HepG2 (cell line): Measurements from ENCODE around the gene PLCL2. TPM values are rescaled to one million over a fixed set of nuclear protein-coding genes. Genes with fewer than 3 reads are reported as not detected.

ENCODE experiments used
- ATAC-seq: fragments of 200-7000 bp; cut with Tn5 transposase; 3 replicates; pipeline ENCODE4 v1.9.1; 2020; ENCODE audit warnings: mild to moderate bottlenecking, moderate library complexity
- BruUV-seq: library from RNA; stranded (reverse); fragments of 400-500 nt; replicated peaks from 2 replicates; lab custom pipeline; 2021; lab: Mats Ljungman, UMichigan
- CTCF ChIA-PET: fragments of 300-600 bp; formaldehyde crosslinking; extraction: SDS; loops from one replicate; lab custom pipeline; 2021; ENCODE audit warnings: low total read pairs, inconsistent platforms, low intra/inter-chr PET ratio; lab: Yijun Ruan, JAX
- POLR2A ChIA-PET: fragments of 350-600 bp; sonication (Branson Sonifier 250); formaldehyde crosslinking; loops from one replicate; lab custom pipeline; 2020; ENCODE audit warnings: antibody characterized with exemption, inconsistent platforms; lab: Yijun Ruan, JAX
- DNase-seq: peaks from one replicate; pipeline ENCODE4 v3.0.0-alpha.2; 2015; ENCODE audit warnings: low spot score
- FAIRE-seq: peaks from 3 replicates; lab custom pipeline; 2011; peaks lifted over from hg19 to GRCh38; lab: Jason Lieb, UNC
- H2AFZ ChIP-seq: one replicate; pipeline ENCODE4 v1.6.1; 2011; ENCODE audit warnings: low read length, inconsistent platforms
- H3K27ac ChIP-seq: fragments of 300-600 bp; 3 replicates; pipeline ENCODE4 v1.8.0; 2011; ENCODE audit warnings: mixed run types, mild to moderate bottlenecking, mixed read lengths, low read length, inconsistent platforms; ENCODE audit not compliant: insufficient read depth; ENCODE audit errors: extremely low read length
- H3K27me3 ChIP-seq, 2 experiments: fragments of 200-600 bp in 1 of 2; 2 replicates in 1 of 2; 3 replicates in 1 of 2; pipeline versions ENCODE4 v1.6.0 to v1.8.0; 2011; ENCODE audit warnings: low read length in 2 of 2, mild to moderate bottlenecking in 2 of 2, moderate library complexity in 2 of 2, inconsistent platforms in 1 of 2; ENCODE audit not compliant: insufficient read depth in 2 of 2, control insufficient read depth in 1 of 2
- H3K36me3 ChIP-seq, 2 experiments: fragments of 200-600 bp in 1 of 2; replicated peaks in 1 of 2; 2 replicates in 1 of 2; 3 replicates in 1 of 2; pipeline versions ENCODE4 v1.5.1 to v1.8.0; 2011; ENCODE audit warnings: low read length in 2 of 2, inconsistent platforms in 1 of 2; ENCODE audit not compliant: insufficient read depth in 2 of 2, control insufficient read depth in 1 of 2
- H3K4me1 ChIP-seq: 2 replicates; pipeline ENCODE4 v1.5.1; 2012; ENCODE audit warnings: low read length, inconsistent platforms; ENCODE audit not compliant: insufficient read depth
- H3K4me2 ChIP-seq: 2 replicates; pipeline ENCODE4 v1.6.0; 2011; ENCODE audit warnings: low read depth, low read length, inconsistent platforms
- H3K4me3 ChIP-seq, 3 experiments: fragments of 200-600 bp in 1 of 3; sonication (generic), shearing (Covaris generic) in 1 of 3; replicated peaks in 1 of 3; 2 replicates each; pipeline ENCODE4 v1.5.1; 2011 to 2016; ENCODE audit warnings: low read length in 3 of 3, inconsistent platforms in 2 of 3, low read depth in 2 of 3, mild to moderate bottlenecking in 2 of 3, control low read depth in 1 of 3, mixed read lengths in 1 of 3; ENCODE audit not compliant: insufficient read depth in 1 of 3
- H3K79me2 ChIP-seq: one replicate; pipeline ENCODE4 v1.6.1; 2011; ENCODE audit warnings: low read length, inconsistent platforms; ENCODE audit not compliant: insufficient read depth
- H3K9ac ChIP-seq: 2 replicates; pipeline ENCODE4 v1.6.0; 2011; ENCODE audit warnings: mild to moderate bottlenecking, low read depth, low read length, inconsistent platforms; ENCODE audit not compliant: insufficient read depth
- H3K9me3 ChIP-seq: 2 replicates; pipeline ENCODE4 v1.5.1; 2012; ENCODE audit warnings: mild to moderate bottlenecking, low read length
- H4K20me1 ChIP-seq: 2 replicates; pipeline ENCODE4 v1.6.0; 2011; ENCODE audit warnings: inconsistent platforms, mild to moderate bottlenecking, low read length, moderate library complexity; ENCODE audit not compliant: insufficient read depth
- HMGA1 ChIP-seq: sonication (generic); formaldehyde crosslinking; conservative IDR thresholded peaks from 2 replicates; pipeline ENCODE4 v1.4.0; 2020; ENCODE audit warnings: missing genetic modification reagents
- TBL1XR1 ChIP-seq: fragments of 150-350 bp; IDR thresholded peaks from 2 replicates; pipeline ENCODE4 v1.6.1; 2014; ENCODE audit warnings: borderline replicate concordance, low read length; ENCODE audit not compliant: partially characterized antibody
- ZNF17 ChIP-seq: sonication (generic); formaldehyde crosslinking; IDR thresholded peaks from 2 replicates; pipeline ENCODE4 v1.5.0; 2020; ENCODE audit warnings: mild to moderate bottlenecking, missing genetic modification reagents
- ZNF780A ChIP-seq: sonication (generic); formaldehyde crosslinking; IDR thresholded peaks from 2 replicates; pipeline ENCODE4 v1.8.0; 2022; ENCODE audit warnings: mild to moderate bottlenecking, missing genetic modification reagents, moderate library complexity
- ZNF782 ChIP-seq: sonication (generic); formaldehyde crosslinking; IDR thresholded peaks from 2 replicates; pipeline ENCODE4 v1.4.0; 2020; ENCODE audit warnings: missing genetic modification reagents, mild to moderate bottlenecking, borderline replicate concordance
- ZSCAN21 ChIP-seq: sonication (generic); formaldehyde crosslinking; IDR thresholded peaks from 2 replicates; pipeline ENCODE4 v1.8.0; 2022; ENCODE audit warnings: mild to moderate bottlenecking, missing genetic modification reagents, moderate library complexity, borderline replicate concordance
- WGBS: methylation state at CpG from one replicate; pipeline ENCODE4 v1.1.6; 2017; ENCODE audit warnings: low lambda C conversion rate; 5-methylcytosine and 5-hydroxymethylcytosine counted together
- in situ Hi-C: cut with HindIII; loops from 2 replicates; pipeline ENCODE4 v1.10.0; 2017; ENCODE audit warnings: low pct_unique_long_range_greater_than_20kb; ENCODE audit not compliant: extremely low pct_ligation_motif_present
- intact Hi-C: fragments of 100-400 bp; cut with micrococcal nuclease; formaldehyde crosslinking; loops from one replicate; pipeline ENCODE4 v1.10.0; 2022; ENCODE audit not compliant: unreplicated experiment
- polyA plus RNA-seq, 8 experiments: library from polyadenylated mRNA; depleted of rRNA in 3 of 8; stranded (reverse) in 7 of 8; unstranded in 1 of 8; fragments of >200 nt; fragmentation: Illumina TruSeq in 4 of 8; extraction: Trizol in 4 of 8; gene quantifications; 2 replicates each; pipeline versions ENCODE4 v1.2.1 to v1.2.3, GENCODE V29; 2011 to 2016; ENCODE audit warnings: low read depth in 4 of 8, missing spikeins in 1 of 8, mixed read lengths in 1 of 8; ENCODE audit not compliant: insufficient read depth in 1 of 8
- total RNA-seq, 5 experiments: library from RNA; depleted of rRNA; stranded (reverse); fragments of >200 nt; fragmentation: Illumina TruSeq; extraction: Trizol; gene quantifications; 2 replicates each; pipeline ENCODE4 v1.2.3, GENCODE V29; 2016; ENCODE audit warnings: low read depth in 1 of 5
- TF ChIP-seq, protein P1 (sequence below): sonication (generic); formaldehyde crosslinking; IDR thresholded peaks from 2 replicates; pipeline ENCODE4 v1.4.0; 2020; ENCODE audit warnings: missing genetic modification reagents, borderline replicate concordance
- TF ChIP-seq, protein P2 (sequence below): IDR thresholded peaks from 2 replicates; pipeline ENCODE4 v1.6.1; 2018; ENCODE audit warnings: missing genetic modification reagents

PLCL2 gene
- total and polyA plus RNA-seq, 2 of the 13 experiments (the other 11 are each of a cell fraction or from before 2014, with no cell fraction given), result not detected

DNA sequence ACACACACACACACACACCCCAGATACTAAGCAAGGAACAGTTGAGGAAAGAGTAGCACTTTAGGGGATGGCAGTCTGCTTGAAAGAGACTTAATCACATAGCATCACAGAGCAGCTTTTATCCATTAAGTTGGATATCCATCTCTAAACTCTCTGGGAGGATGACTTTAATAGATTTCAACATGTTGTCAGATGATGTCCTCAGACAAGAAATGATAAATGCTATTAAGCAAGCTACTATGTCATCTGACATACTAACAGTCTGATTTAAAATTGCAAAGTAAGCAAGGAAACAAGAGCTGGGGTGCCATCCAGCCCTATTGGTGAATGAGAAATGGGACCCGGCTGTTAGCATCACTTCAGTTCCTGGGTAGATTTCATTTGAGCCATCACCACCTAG lies 136.9 kb downstream of the PLCL2 start:
- ChIA-PET CTCF (no interaction called here), POLR2A (no interaction called here)
- Histone ChIP-seq H3K9ac (no peak overlapping the region), H3K4me1 (no peaks in the 10 kb centered on the region), H3K27me3 (no peaks in the 10 kb centered on the region), H3K4me2 (no peak overlapping the region), H3K36me3 (no peaks in the 10 kb centered on the region), H3K27ac (no peak overlapping the region), H2AFZ (no peak overlapping the region), H3K4me3 (no peak overlapping the region), H4K20me1 (no peaks in the 10 kb centered on the region), H3K79me2 (no peaks in the 10 kb centered on the region), H3K9me3 (no peaks in the 10 kb centered on the region)
- TF ChIP-seq, protein P1, sequence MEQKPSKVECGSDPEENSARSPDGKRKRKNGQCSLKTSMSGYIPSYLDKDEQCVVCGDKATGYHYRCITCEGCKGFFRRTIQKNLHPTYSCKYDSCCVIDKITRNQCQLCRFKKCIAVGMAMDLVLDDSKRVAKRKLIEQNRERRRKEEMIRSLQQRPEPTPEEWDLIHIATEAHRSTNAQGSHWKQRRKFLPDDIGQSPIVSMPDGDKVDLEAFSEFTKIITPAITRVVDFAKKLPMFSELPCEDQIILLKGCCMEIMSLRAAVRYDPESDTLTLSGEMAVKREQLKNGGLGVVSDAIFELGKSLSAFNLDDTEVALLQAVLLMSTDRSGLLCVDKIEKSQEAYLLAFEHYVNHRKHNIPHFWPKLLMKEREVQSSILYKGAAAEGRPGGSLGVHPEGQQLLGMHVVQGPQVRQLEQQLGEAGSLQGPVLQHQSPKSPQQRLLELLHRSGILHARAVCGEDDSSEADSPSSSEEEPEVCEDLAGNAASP (CRISPR knock-in tag), result no peak
- no peak for TF ChIP-seq ZNF17
- no peak for TF ChIP-seq ZNF782 (CRISPR knock-in tag)
- TF ChIP-seq HMGA1 (CRISPR knock-in tag), result no peak
- no peak for TF ChIP-seq TBL1XR1
- TF ChIP-seq, protein P2, sequence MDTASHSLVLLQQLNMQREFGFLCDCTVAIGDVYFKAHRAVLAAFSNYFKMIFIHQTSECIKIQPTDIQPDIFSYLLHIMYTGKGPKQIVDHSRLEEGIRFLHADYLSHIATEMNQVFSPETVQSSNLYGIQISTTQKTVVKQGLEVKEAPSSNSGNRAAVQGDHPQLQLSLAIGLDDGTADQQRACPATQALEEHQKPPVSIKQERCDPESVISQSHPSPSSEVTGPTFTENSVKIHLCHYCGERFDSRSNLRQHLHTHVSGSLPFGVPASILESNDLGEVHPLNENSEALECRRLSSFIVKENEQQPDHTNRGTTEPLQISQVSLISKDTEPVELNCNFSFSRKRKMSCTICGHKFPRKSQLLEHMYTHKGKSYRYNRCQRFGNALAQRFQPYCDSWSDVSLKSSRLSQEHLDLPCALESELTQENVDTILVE (CRISPR knock-in tag), result no peak
- TF ChIP-seq ZSCAN21 (CRISPR knock-in tag), result no peak
- TF ChIP-seq ZNF780A (CRISPR knock-in tag), result no peak
- intact Hi-C loops (no loop called here), in situ Hi-C loops (no loop called here)
- DNase-seq, result no peak
- no peak for ATAC-seq
- 0% methylated on average over 1 of the region's 1 CpG for WGBS
- FAIRE-seq, result no peak
- BruUV-seq, result no TSS peak
